Osteoblast (primary cell): Measurements from ENCODE around the gene S100A7. TPM values are rescaled to one million over a fixed set of nuclear protein-coding genes. Genes with fewer than 3 reads are reported as not detected.
A peak's percentile ranks its signal among the peaks of the same experiment; 100 is the strongest.
"Not testable (repeated sequence)": the region's sequence is repeated elsewhere in the genome, so short reads cannot be mapped to it uniquely, and the experiment has no call there.

ENCODE experiments used
- DNase-seq: peaks from one replicate; pipeline ENCODE4 v3.0.0; 2011; ENCODE audit warnings: low spot score, mixed read lengths; ENCODE audit not compliant: insufficient read length; ENCODE audit errors: missing footprints
- H2AFZ ChIP-seq: 2 replicates; pipeline ENCODE4 v1.6.0; 2011; ENCODE audit warnings: mild to moderate bottlenecking, low read length
- H3K27ac ChIP-seq: 2 replicates; pipeline ENCODE4 v1.5.1; 2011; ENCODE audit warnings: mild to moderate bottlenecking, low read depth, low read length, moderate library complexity
- H3K27me3 ChIP-seq: 2 replicates; pipeline ENCODE4 v1.6.0; 2012; ENCODE audit warnings: mild to moderate bottlenecking, control low read depth, inconsistent platforms, low read length, moderate library complexity; ENCODE audit not compliant: insufficient read depth
- H3K36me3 ChIP-seq: 2 replicates; pipeline ENCODE4 v1.5.1; 2011; ENCODE audit warnings: mild to moderate bottlenecking, low read length, control low read depth, moderate library complexity; ENCODE audit not compliant: insufficient read depth
- H3K4me1 ChIP-seq: 2 replicates; pipeline ENCODE4 v1.5.1; 2011; ENCODE audit warnings: mild to moderate bottlenecking, low read length, control low read depth, moderate library complexity; ENCODE audit not compliant: insufficient read depth
- H3K4me2 ChIP-seq: 2 replicates; pipeline ENCODE4 v1.6.0; 2011; ENCODE audit warnings: mild to moderate bottlenecking, low read length; ENCODE audit not compliant: insufficient read depth
- H3K4me3 ChIP-seq: fragments of 200-600 bp; sonication (generic); 3 replicates; pipeline ENCODE4 v1.5.1; 2012; ENCODE audit warnings: mild to moderate bottlenecking, low read length, inconsistent platforms; ENCODE audit not compliant: insufficient read depth
- H3K79me2 ChIP-seq: 2 replicates; pipeline ENCODE4 v1.6.0; 2012; ENCODE audit warnings: mild to moderate bottlenecking, low read length, control low read depth, inconsistent platforms; ENCODE audit not compliant: insufficient read depth
- H3K9me3 ChIP-seq: 2 replicates; pipeline ENCODE4 v1.5.1; 2011; ENCODE audit warnings: low read depth, low read length, control low read depth
- H4K20me1 ChIP-seq: 2 replicates; pipeline ENCODE4 v1.6.0; 2012; ENCODE audit warnings: mild to moderate bottlenecking, low read length, control low read depth; ENCODE audit not compliant: insufficient read depth
- CTCF ChIP-seq: IDR thresholded peaks from 2 replicates; pipeline ENCODE4 v1.5.1; 2011; ENCODE audit warnings: mild to moderate bottlenecking, low read depth, low read length, moderate library complexity; ENCODE audit errors: extremely low read depth
- total RNA-seq: library from RNA; depleted of rRNA; stranded (reverse); fragments of >200 nt; gene quantifications from 2 replicates; pipeline ENCODE4 v1.2.3, GENCODE V29; 2012

Gene S100A7
- total RNA-seq, 1 donor = not detected

- H3K9me3 ChIP-seq = peaks cover 3% of the 10 kb centered on the region
- peaks cover 20% of the 10 kb centered on the region for H3K4me1 ChIP-seq
- no peak overlapping the region for H3K27ac ChIP-seq
- DNase-seq = no peak
- H3K36me3 ChIP-seq = no peaks in the 10 kb centered on the region
- no peak overlapping the region for H3K4me3 ChIP-seq
- no peaks in the 10 kb centered on the region for H3K79me2 ChIP-seq
- H4K20me1 ChIP-seq = no peaks in the 10 kb centered on the region
- H3K4me2 ChIP-seq = peak overlapping the region; percentile 60
- H2AFZ ChIP-seq = no peak overlapping the region
- TF ChIP-seq CTCF = no peak
- H3K27me3 ChIP-seq = peaks cover 6% of the 10 kb centered on the region
Measured at GRCh38 chr1:153466908-153467307, 6.5 kb upstream of the S100A7 start.

GRCh38 chr1:153465811-153466636 lies 5.6 kb upstream of the S100A7 start:
- Histone ChIP-seq H3K27me3 (peaks cover 11% of the 10 kb centered on the region), H2AFZ (no peak overlapping the region), H3K36me3 (no peaks in the 10 kb centered on the region), H3K27ac (no peak overlapping the region), H3K4me3 (no peak overlapping the region), H3K4me2 (no peak overlapping the region), H3K79me2 (no peaks in the 10 kb centered on the region), H3K9me3 (no peaks in the 10 kb centered on the region), H3K4me1 (peaks cover 20% of the 10 kb centered on the region), H4K20me1 (no peaks in the 10 kb centered on the region)
- peak; percentile 88 for DNase-seq
- peak; percentile 77 for TF ChIP-seq CTCF

GRCh38 chr1:153462741-153463140 lies 2.3 kb upstream of the S100A7 start:
- H3K4me1 ChIP-seq = peaks cover 13% of the 10 kb centered on the region
- H3K9me3 ChIP-seq, H3K27ac ChIP-seq, H2AFZ ChIP-seq, H3K4me2 ChIP-seq, H4K20me1 ChIP-seq, H3K4me3 ChIP-seq, H3K36me3 ChIP-seq, H3K79me2 ChIP-seq, DNase-seq: not testable (repeated sequence)
- H3K27me3 ChIP-seq = peaks cover 11% of the 10 kb centered on the region

GRCh38 chr1:153459655-153460054 lies 796 bp downstream of the S100A7 start:
- DNase-seq = no peak
- Histone ChIP-seq H3K79me2 (no peaks in the 10 kb centered on the region), H3K4me3 (no peak overlapping the region), H3K9me3 (no peaks in the 10 kb centered on the region), H3K4me1 (no peaks in the 10 kb centered on the region), H2AFZ (no peak overlapping the region), H3K36me3 (no peaks in the 10 kb centered on the region), H3K4me2 (no peak overlapping the region), H4K20me1 (no peaks in the 10 kb centered on the region), H3K27ac (no peak overlapping the region), H3K27me3 (peaks cover 11% of the 10 kb centered on the region)
- TF ChIP-seq CTCF = no peak
